Measurements from ENCODE around the gene BOLA1. TPM values are rescaled to one million over a fixed set of nuclear protein-coding genes. Genes with fewer than 3 reads are reported as not detected.

The BOLA1 gene
- total and polyA plus RNA-seq, 4 donors = 12.5 to 28.5 (median 15.5) TPM

DNA sequence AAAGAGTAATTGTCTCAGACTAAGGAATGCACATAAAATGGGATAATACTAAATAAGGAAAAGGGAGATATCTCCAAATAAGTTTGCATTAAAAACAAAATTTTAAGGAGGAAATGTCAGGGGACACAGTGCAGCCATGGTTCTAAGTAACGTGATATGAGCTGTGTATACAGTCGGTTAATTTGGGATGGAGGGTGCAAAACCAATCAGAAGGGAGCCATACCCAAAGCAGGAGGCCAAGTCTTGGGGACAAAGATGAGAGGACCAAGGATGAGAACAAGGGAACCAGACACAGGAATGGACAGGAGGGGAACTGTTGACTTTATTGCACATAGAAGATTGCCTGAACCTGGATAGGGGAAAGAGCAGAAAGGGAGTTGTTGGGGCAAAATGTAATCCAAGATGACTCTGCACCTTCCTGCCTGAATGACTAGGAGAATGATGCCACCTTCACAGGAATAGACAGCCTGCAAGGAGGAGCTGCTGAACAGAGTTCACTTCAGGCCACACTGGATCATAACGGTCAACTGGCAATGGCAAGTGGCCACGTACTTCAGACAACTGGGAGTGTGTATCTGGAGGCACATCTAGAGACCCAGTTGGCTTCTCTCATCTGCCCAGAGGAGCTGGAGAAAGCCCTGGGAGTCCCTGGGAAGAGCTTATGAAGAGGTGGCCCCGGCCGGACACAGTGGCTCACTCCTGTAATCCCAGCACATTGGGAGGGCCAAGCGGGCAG lies 22.0 kb upstream of the BOLA1 start:
- Histone ChIP-seq H3K4me1 (ENCODE audit: control insufficient read depth in 5 of 5, insufficient read depth in 5 of 5, low read length in 5 of 5) (no peaks in the 10 kb centered on the region), H3K27me3 (ENCODE audit: control insufficient read depth in 3 of 3, insufficient read depth in 3 of 3, low read length in 2 of 3) (no peaks in the 10 kb centered on the region), H3K9ac (ENCODE audit: insufficient read depth in 1 of 2, low read length in 2 of 2) (no peak overlapping the region), H3K36me3 (ENCODE audit: control insufficient read depth in 4 of 4, insufficient read depth in 4 of 4, low read length in 4 of 4) (no peaks in the 10 kb centered on the region), H3K4me3 (no peak overlapping the region), H3K27ac (ENCODE audit: low read depth in 1 of 2, low read length in 1 of 2) (no peak overlapping the region), H3K9me3 (ENCODE audit: control insufficient read depth in 4 of 4, insufficient read depth in 3 of 4, low read length in 3 of 4) (no peaks in the 10 kb centered on the region)
- TF ChIP-seq, protein P1, sequence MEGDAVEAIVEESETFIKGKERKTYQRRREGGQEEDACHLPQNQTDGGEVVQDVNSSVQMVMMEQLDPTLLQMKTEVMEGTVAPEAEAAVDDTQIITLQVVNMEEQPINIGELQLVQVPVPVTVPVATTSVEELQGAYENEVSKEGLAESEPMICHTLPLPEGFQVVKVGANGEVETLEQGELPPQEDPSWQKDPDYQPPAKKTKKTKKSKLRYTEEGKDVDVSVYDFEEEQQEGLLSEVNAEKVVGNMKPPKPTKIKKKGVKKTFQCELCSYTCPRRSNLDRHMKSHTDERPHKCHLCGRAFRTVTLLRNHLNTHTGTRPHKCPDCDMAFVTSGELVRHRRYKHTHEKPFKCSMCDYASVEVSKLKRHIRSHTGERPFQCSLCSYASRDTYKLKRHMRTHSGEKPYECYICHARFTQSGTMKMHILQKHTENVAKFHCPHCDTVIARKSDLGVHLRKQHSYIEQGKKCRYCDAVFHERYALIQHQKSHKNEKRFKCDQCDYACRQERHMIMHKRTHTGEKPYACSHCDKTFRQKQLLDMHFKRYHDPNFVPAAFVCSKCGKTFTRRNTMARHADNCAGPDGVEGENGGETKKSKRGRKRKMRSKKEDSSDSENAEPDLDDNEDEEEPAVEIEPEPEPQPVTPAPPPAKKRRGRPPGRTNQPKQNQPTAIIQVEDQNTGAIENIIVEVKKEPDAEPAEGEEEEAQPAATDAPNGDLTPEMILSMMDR (IDR thresholded peaks at IDR 0.05; ENCODE audit: control extremely low read depth, extremely low read depth) = no peak
- DNase-seq (no peak), ATAC-seq (ENCODE audit: insufficient read depth, low FRiP score) (no peak)
- 93 to 98% methylated on average over 7 of the region's 7 CpGs for WGBS, 2 donors

DNA sequence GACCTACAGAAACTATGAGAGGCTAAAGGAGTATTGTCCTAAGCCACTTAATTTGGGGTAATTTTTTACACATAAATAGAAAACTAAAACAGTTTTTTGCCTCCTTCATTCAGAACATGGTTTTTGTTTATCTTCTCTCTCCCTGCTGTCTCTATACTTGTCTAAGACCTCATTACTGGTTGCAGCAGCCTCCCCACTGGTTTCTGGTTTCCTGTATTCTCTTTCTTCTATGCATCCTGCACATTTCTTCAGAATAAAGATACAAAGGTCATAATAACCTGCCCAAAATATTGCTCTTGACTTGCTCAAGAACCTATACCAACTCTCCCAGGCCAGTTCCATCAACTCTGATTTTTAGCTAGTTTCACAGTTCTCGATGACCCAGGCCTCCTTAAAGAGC lies 19.8 kb upstream of the BOLA1 start:
- no peak overlapping the region for H3K9ac ChIP-seq (ENCODE audit: insufficient read depth in 1 of 2, low read length in 2 of 2)
- TF ChIP-seq, protein P1 (IDR thresholded peaks at IDR 0.05; ENCODE audit: control extremely low read depth, extremely low read depth) = no peak
- no peaks in the 10 kb centered on the region for H3K27me3 ChIP-seq (ENCODE audit: control insufficient read depth in 3 of 3, insufficient read depth in 3 of 3, low read length in 2 of 3)
- H3K9me3 ChIP-seq (ENCODE audit: control insufficient read depth in 4 of 4, insufficient read depth in 3 of 4, low read length in 3 of 4) = no peaks in the 10 kb centered on the region
- no peak overlapping the region for H3K27ac ChIP-seq (ENCODE audit: low read depth in 1 of 2, low read length in 1 of 2)
- H3K4me3 ChIP-seq = no peak overlapping the region
- H3K36me3 ChIP-seq (ENCODE audit: control insufficient read depth in 4 of 4, insufficient read depth in 4 of 4, low read length in 4 of 4) = no peaks in the 10 kb centered on the region
- ATAC-seq (ENCODE audit: insufficient read depth, low FRiP score) (no peak), DNase-seq (no peak)
- H3K4me1 ChIP-seq (ENCODE audit: control insufficient read depth in 5 of 5, insufficient read depth in 5 of 5, low read length in 5 of 5) = peaks cover 0 to 11% (median 7%) of the 10 kb centered on the region in 5 donors
- WGBS, 2 donors = 88 to 93% methylated on average over 1 of the region's 1 CpG

DNA sequence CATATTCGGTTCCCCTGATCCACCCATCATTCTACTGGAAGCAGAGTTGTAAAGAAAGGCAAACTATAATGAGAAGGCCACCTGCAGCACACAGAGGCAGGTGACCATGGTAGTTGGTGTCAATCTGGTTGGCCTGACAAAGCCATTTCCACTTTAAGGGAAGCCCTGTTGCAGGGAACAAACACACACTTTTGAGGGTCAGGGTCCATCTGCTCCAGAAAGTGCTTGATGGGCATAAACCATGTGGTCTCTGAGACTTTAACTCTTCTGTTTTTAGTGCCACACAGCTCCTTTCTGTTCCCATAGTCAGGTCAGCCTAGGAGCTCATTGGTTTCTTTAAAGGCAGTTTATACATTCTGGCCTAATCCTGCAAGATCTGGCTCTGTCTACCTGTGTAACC lies 17.5 kb upstream of the BOLA1 start:
- H3K4me1 ChIP-seq (ENCODE audit: control insufficient read depth in 5 of 5, insufficient read depth in 5 of 5, low read length in 5 of 5) = peaks cover 0 to 18% (median 9%) of the 10 kb centered on the region in 5 donors
- no peak overlapping the region for H3K9ac ChIP-seq (ENCODE audit: insufficient read depth in 1 of 2, low read length in 2 of 2)
- WGBS, 2 donors = 93 to 100% methylated on average over 1 of the region's 1 CpG
- H3K27ac ChIP-seq (ENCODE audit: low read depth in 1 of 2, low read length in 1 of 2) = no peak overlapping the region
- ATAC-seq (ENCODE audit: insufficient read depth, low FRiP score) (no peak), DNase-seq (no peak)
- TF ChIP-seq, protein P1 (IDR thresholded peaks at IDR 0.05; ENCODE audit: control extremely low read depth, extremely low read depth) = no peak
- no peaks in the 10 kb centered on the region for H3K9me3 ChIP-seq (ENCODE audit: control insufficient read depth in 4 of 4, insufficient read depth in 3 of 4, low read length in 3 of 4)
- H3K36me3 ChIP-seq (ENCODE audit: control insufficient read depth in 4 of 4, insufficient read depth in 4 of 4, low read length in 4 of 4) = peaks cover 0 to 5% (median 0%) of the 10 kb centered on the region in 4 donors
- H3K4me3 ChIP-seq = no peak overlapping the region
- H3K27me3 ChIP-seq (ENCODE audit: control insufficient read depth in 3 of 3, insufficient read depth in 3 of 3, low read length in 2 of 3) = no peaks in the 10 kb centered on the region

Measured in lung (tissue), 12 donors.